Lower leg skin (tissue), 4 donors: ENCODE measurements around the gene TBPL1. TPM values are rescaled to one million over a fixed set of nuclear protein-coding genes. Genes with fewer than 3 reads are reported as not detected.

Experiments
- DNase-seq, 2 donors: peaks; one replicate each; pipeline ENCODE4 v3.0.0-alpha.2; 2019; ENCODE audit warnings: low spot score in 2 of 2
- H3K4me3 ChIP-seq: fragments of 200-600 bp; sonication (generic); 2 replicates; pipeline ENCODE4 v1.5.1; 2017; ENCODE audit warnings: mild to moderate bottlenecking, low read depth; ENCODE audit not compliant: poor library complexity, severe bottlenecking
- CTCF ChIP-seq, 3 donors: fragments of 450-650 bp; IDR thresholded peaks; one replicate each; pipeline ENCODE4 v1.5.1; 2016; ENCODE audit warnings: antibody characterized with exemption in 3 of 3, mild to moderate bottlenecking in 3 of 3, moderate library complexity in 2 of 3
- POLR2A ChIP-seq, 2 donors: fragments of 450-650 bp; IDR thresholded peaks; one replicate each; pipeline ENCODE4 v1.6.1; 2016 to 2017; ENCODE audit warnings: antibody characterized with exemption in 2 of 2, mild to moderate bottlenecking in 1 of 2, moderate library complexity in 1 of 2
- WGBS, 2 donors: methylation state at CpG; one replicate each; pipeline ENCODE4 v1.1.5; 2018; 5-methylcytosine and 5-hydroxymethylcytosine counted together
- intact Hi-C: fragments of 100-400 bp; cut with DNase I; formaldehyde crosslinking; loops from one replicate; pipeline ENCODE4 v1.15.0; 2023; ENCODE audit warnings: low total_unique reads
- total RNA-seq, 4 donors: library from RNA; depleted of rRNA; stranded (reverse); fragments of >200 nt; gene quantifications; one replicate each; pipeline ENCODE4 v1.1.0, GENCODE V29; 2016

TBPL1 gene
- total RNA-seq, 4 donors from 2014 or later: 12.6 to 27.7 (median 23.4) TPM

- TF ChIP-seq CTCF (IDR thresholded peaks at IDR 0.05) (no peak), POLR2A (IDR thresholded peaks at IDR 0.05) (no peak)
- intact Hi-C loops: no loop called here
- no peak overlapping the region for H3K4me3 ChIP-seq
- DNase-seq: no peak
- WGBS, 2 donors: 74 to 78% methylated on average over 2 of the region's 2 CpGs
Observed at GRCh38 chr6:133948472-133948871, 4.6 kb upstream of the TBPL1 start.

DNA sequence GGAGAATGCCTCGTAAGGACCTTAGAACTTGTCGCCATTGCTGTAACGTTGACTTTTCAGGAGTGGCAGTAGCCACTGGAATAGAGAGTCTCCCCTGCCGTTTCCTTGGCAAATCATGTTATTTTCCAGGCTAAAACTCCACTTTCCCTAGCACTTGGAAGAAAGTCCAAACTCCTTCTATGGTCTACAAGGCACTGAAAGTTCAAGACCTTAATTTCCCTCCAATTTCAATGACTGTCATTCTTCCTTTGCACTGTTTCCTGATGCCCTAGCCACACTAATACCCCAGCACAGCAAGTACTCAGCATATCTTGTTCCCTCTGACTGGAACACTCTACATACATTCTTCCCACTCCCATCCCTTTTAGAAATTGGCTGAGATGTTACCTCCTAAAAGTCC lies 1.8 kb upstream of the TBPL1 start:
- intact Hi-C loops: no loop called here
- 78 to 87% methylated on average over 4 of the region's 4 CpGs for WGBS, 2 donors
- TF ChIP-seq POLR2A (IDR thresholded peaks at IDR 0.05): no peak
- TF ChIP-seq CTCF (IDR thresholded peaks at IDR 0.05): no peak
- H3K4me3 ChIP-seq: no peak overlapping the region
- DNase-seq: no peak

DNA sequence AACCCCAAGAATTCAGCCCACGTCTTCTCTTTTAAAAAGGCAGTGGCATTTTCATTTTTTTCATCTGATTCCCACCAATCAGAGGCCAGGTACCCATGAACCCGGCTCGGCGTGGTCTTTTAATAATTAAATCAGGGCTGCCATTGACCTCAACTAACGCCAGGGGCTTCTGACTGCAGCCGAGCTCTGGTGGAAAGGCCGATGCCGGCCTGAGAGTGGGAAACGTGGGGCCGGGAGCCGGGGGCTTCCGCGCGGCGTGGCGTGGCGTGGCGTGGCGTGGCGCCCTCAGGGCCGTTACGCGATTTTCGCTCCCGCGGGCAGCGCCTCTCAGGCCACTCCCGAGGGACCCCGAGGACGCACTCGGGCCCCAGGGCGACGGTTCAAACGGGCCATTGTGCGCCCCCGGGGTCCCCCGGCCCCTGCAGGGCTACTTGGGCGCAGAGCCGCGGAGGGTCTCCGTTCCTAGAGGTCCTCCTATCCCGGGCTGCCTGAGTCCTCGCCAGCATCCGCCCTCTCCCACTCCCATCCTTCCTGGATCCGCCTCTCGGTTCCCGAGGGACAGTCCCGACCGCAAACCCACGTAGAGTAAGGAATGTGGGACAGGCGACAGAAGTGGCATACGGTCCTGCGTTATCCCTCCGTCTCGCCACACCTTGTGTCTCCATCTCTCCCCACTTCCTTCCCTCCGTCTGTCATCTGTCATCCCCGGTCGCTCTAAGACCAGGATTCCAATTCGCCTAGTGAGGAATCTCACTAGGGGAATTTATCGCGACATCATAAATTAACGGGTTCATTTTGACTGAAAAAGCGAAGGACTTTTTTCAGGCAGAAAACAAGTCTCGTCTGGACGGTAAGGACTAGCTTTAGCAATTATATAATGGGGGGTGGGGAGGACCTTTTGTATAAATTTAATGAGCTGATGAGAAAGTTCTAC lies 876 bp upstream of the TBPL1 start:
- peak; percentile 53 to 89 for DNase-seq
- TF ChIP-seq CTCF (IDR thresholded peaks at IDR 0.05): peak in 1 of 3 donors; percentile 29
- no peak for TF ChIP-seq POLR2A (IDR thresholded peaks at IDR 0.05)
- H3K4me3 ChIP-seq: peak overlapping the region; percentile 99
- WGBS, 2 donors: 0 to 2% methylated on average over 41 to 58 of the region's 65 CpGs
- intact Hi-C loops: no loop called here

DNA sequence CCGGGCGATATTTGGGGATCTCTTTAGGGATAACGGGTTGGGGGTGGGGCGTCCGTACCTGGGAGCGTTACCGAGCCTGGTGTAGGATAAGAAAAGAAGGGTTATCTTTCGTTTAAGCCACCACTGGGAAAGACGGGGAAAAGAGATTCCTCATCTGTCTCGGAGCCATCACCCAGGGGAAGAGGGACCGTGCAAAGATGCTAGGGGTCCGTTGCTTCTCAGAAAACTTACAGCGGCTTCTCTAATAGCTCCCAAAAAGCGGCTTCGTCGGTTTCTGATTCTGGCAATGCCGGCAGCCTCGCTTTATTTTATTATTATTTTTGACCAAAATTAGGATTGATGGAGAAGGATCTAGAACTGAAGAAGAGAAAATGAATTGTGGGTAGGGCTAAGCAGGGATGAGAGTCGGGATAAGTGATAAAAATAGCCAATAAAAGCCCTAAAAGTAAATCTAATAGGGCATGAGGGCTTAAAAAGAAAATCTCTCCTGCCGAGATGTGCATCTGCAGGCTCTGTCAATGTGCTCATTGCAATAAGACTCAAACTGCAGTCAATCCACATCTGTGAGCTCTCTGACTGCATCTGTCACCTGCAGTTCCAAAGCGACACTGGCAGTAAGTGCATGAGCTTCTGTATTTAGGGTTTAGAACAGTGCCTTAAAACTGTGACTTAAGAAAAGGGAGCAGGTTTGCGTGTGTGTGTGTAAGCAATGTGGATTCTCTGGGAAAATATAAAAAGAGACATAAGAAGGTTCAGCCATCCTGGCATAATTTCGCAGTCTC lies 801 bp downstream of the TBPL1 start:
- H3K4me3 ChIP-seq: peak overlapping the region; percentile 99
- intact Hi-C loops: no loop called here
- no peak for DNase-seq
- 7% methylated on average over 23 of the region's 23 CpGs for WGBS, 2 donors
- no peak for TF ChIP-seq CTCF (IDR thresholded peaks at IDR 0.05)

DNA sequence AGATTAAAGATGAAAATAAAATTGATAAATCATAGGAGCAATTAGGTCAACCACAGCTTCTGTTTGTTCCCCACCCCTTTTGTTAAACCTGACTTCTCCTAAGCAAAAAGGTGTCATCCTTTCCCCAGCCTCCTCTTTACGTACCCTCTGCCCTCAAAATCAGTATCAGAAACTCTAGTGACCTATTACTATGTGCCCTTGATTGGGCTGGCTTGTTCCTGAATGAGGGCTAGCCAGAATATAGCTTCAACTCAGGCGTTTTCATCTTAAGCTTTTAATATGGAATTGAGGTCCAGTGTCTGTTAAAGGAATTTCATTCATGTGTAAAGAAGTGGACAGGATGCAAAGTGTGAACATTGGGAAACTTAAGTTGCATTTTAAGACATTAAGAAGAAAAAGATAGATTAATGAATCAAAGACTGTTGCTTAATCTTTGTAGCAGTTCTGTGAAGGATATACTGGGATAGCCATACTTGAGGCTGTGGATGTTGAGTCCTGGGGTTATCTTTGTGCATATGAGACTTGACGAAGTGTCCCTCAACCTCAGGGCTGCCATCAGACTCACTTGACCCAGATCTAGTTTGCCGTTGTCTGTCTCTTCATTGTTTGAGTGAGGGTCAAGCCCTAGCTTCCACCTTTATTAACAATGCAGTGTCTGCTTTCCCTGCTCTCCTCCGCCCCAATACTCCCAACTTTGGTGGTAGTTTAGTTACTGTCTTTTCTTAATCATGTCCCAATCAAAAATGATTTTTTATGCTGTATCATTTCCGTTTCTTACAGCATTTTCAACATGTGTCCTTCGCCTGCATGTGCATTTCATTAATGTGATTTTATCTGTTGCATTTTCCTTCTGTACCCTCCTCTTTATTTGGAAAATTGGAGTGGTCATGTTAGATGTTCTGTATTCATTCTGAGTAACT lies 1.9 kb downstream of the TBPL1 start:
- no peak overlapping the region for H3K4me3 ChIP-seq
- 76% methylated on average over 7 of the region's 7 CpGs for WGBS, 2 donors
- DNase-seq: no peak
- intact Hi-C loops: no loop called here
- no peak for TF ChIP-seq POLR2A (IDR thresholded peaks at IDR 0.05)
- no peak for TF ChIP-seq CTCF (IDR thresholded peaks at IDR 0.05)
